Measurements from ENCODE around the gene NTM. TPM values are rescaled to one million over a fixed set of nuclear protein-coding genes. Genes with fewer than 3 reads are reported as not detected.

Gene NTM
- total and polyA plus RNA-seq, 2 donors (not counting 3 experiments of a cell fraction or from before 2014, with no cell fraction given), result 1.00 to 1.1 TPM

DNA sequence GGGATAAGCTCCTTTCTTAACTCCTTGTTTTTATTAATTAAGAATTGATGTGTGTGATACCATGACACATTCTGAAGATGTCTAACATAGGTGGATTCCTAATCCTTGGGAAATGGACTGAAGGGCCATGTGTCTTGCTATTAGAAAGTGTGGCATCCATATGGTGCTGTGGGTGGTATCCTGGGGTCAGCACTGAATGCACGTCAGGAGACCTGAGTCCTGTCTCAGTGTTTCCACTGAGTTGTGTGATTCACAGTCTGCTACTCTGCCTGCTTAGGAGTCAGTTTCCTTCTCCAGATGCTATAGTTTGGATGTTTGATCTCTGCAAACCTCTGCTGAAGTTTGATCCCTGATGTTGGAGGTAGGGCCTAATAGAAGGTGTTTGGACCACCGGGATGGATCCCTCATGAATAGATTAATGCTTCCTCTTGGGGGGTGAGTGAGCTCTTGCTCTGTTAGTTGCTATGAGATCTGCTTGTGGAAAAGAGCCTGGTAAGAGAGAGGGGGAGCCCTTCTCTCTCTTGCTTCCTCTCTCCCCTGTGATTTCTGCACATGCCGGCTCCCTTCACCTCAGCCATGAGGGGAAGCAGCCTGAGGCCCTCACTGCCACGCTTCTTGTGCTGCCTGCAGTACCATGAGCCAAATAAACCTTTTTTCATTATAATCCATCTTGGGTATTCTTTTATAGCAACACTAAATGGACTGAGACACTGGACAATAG is 666.5 kb downstream of the NTM start:
- Histone ChIP-seq H3K4me3 (replicated peaks in 1 of 3; ENCODE audit: insufficient read depth in 1 of 3, low read depth in 1 of 3, low read length in 3 of 3) (no peak overlapping the region), H3K79me2 (ENCODE audit: control insufficient read depth, insufficient read depth, low read length) (no peaks in the 10 kb centered on the region), H2AFZ (ENCODE audit: low read depth, low read length) (no peak overlapping the region), H3K27ac (ENCODE audit: insufficient read depth, low read depth, low read length) (no peak overlapping the region), H3K36me3 (ENCODE audit: control insufficient read depth in 2 of 2, extremely low read depth in 1 of 2, insufficient read depth in 2 of 2, low read length in 2 of 2) (no peaks in the 10 kb centered on the region), H3K9me1 (replicated peaks; ENCODE audit: control insufficient read depth, extremely low read depth, insufficient read depth, low read length) (no peaks in the 10 kb centered on the region), H3K4me2 (ENCODE audit: insufficient read depth, low read length) (no peak overlapping the region), H3K27me3 (ENCODE audit: control insufficient read depth in 2 of 2, insufficient read depth in 2 of 2, low read length in 2 of 2) (no peaks in the 10 kb centered on the region), H4K20me1 (replicated peaks; ENCODE audit: control insufficient read depth, extremely low read depth, insufficient read depth, low read length) (no peaks in the 10 kb centered on the region), H3K9ac (replicated peaks; ENCODE audit: extremely low read depth, insufficient read depth, low read length) (no peak overlapping the region), H3K4me1 (ENCODE audit: control insufficient read depth, extremely low read depth, insufficient read depth, low read length) (no peaks in the 10 kb centered on the region), H3K9me3 (replicated peaks; ENCODE audit: control insufficient read depth, insufficient read depth, low read length) (no peaks in the 10 kb centered on the region)
- POLR2A ChIA-PET, result no interaction called here
- no peak for TF ChIP-seq POLR2A (IDR thresholded peaks at IDR 0.05; ENCODE audit: low read depth, low read length)
- TF ChIP-seq POLR2AphosphoS5 (IDR thresholded peaks at IDR 0.05; ENCODE audit: insufficient read depth, low read depth, low read length), result no peak
- TF ChIP-seq, protein P1, sequence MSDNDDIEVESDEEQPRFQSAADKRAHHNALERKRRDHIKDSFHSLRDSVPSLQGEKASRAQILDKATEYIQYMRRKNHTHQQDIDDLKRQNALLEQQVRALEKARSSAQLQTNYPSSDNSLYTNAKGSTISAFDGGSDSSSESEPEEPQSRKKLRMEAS (IDR thresholded peaks at IDR 0.05; ENCODE audit: insufficient read depth, insufficient read length), result no peak
- no peak for TF ChIP-seq CTCF (IDR thresholded peaks at IDR 0.05; ENCODE audit: extremely low read depth in 1 of 2, insufficient read depth in 1 of 2, low read depth in 1 of 2, low read length in 2 of 2)
- no peak for TF ChIP-seq EZH2 (IDR thresholded peaks at IDR 0.05; ENCODE audit: borderline replicate concordance, low read depth, low read length, severe bottlenecking)
- TF ChIP-seq JUN (IDR thresholded peaks at IDR 0.05; ENCODE audit: borderline replicate concordance, insufficient read depth, insufficient read length, low read depth), result no peak
- TF ChIP-seq MYC (IDR thresholded peaks at IDR 0.05; ENCODE audit: low read depth, low read length), result no peak
- TF ChIP-seq FOS (IDR thresholded peaks at IDR 0.05; ENCODE audit: borderline replicate concordance, insufficient read depth, low read length), result no peak
- TF ChIP-seq GATA2 (IDR thresholded peaks at IDR 0.05; ENCODE audit: insufficient read depth, insufficient read length, low read depth, low read length), result no peak
- dilution Hi-C loops (cut with MboI; ENCODE audit: extremely low pct_ligation_motif_present, low sequenced_read_pairs) (no loop called here), intact Hi-C loops (cut with micrococcal nuclease) (no loop called here)
- no peak for FAIRE-seq
- no peak for DNase-seq (ENCODE audit: low read depth, low spot score)
- CTCF ChIA-PET, result interaction anchor here (1.0 kb wide), 1 partner anchor 9 kb away, joined by 3 read pairs; no protein-coding TSS in a partner anchor
- no TSS peak for BruUV-seq (replicated peaks)

Data from endothelial cell of umbilical vein (primary cell).